DOHH2 (cell line): ENCODE data around the gene TMPRSS2.

Source experiments
- H3F3A ChIP-seq: fragments of 200-600 bp; sonication (generic), shearing (Covaris generic); 2 replicates; pipeline ENCODE4 v1.6.0; 2016; ENCODE audit warnings: antibody characterized with exemption, mild to moderate bottlenecking; ENCODE audit not compliant: control insufficient read depth, insufficient read depth
- H3K27ac ChIP-seq: fragments of 200-600 bp; sonication (generic); 2 replicates; pipeline ENCODE4 v1.5.1; 2014; ENCODE audit warnings: low read depth, mild to moderate bottlenecking, low read length, moderate library complexity
- H3K27me3 ChIP-seq: fragments of 200-600 bp; sonication (generic); 2 replicates; pipeline ENCODE4 v1.6.1; 2014; ENCODE audit warnings: mild to moderate bottlenecking, low read length, mixed read lengths; ENCODE audit not compliant: control insufficient read depth
- H3K36me3 ChIP-seq: fragments of 200-600 bp; sonication (generic); 2 replicates; pipeline ENCODE4 v1.6.1; 2014; ENCODE audit warnings: mild to moderate bottlenecking, low read length, moderate library complexity, mixed read lengths; ENCODE audit not compliant: control insufficient read depth
- H3K4me1 ChIP-seq: fragments of 200-600 bp; sonication (generic); 2 replicates; pipeline ENCODE4 v1.6.1; 2014; ENCODE audit warnings: mild to moderate bottlenecking, low read length, mixed read lengths; ENCODE audit not compliant: control insufficient read depth
- H3K4me2 ChIP-seq: fragments of 200-600 bp; sonication (generic); 2 replicates; pipeline ENCODE4 v1.6.0; 2014; ENCODE audit warnings: mild to moderate bottlenecking, low read length, moderate library complexity
- H3K4me3 ChIP-seq: fragments of 200-600 bp; sonication (generic); 2 replicates; pipeline ENCODE4 v1.5.1; 2014; ENCODE audit warnings: mild to moderate bottlenecking, low read length, mixed read lengths
- H3K79me2 ChIP-seq: fragments of 200-600 bp; sonication (generic); 2 replicates; pipeline ENCODE4 v1.6.1; 2014; ENCODE audit warnings: mild to moderate bottlenecking, low read length, mixed read lengths; ENCODE audit not compliant: control insufficient read depth
- H3K9me2 ChIP-seq: fragments of 200-600 bp; sonication (generic); replicated peaks from 2 replicates; pipeline ENCODE4 v1.6.1; 2014; ENCODE audit warnings: mild to moderate bottlenecking, low read length, mixed read lengths; ENCODE audit not compliant: control insufficient read depth
- H3K9me3 ChIP-seq: fragments of 200-600 bp; sonication (generic); 2 replicates; pipeline ENCODE4 v1.6.1; 2014; ENCODE audit warnings: antibody characterized with exemption, low read length, mixed read lengths; ENCODE audit not compliant: control insufficient read depth, insufficient read depth
- H4K20me1 ChIP-seq: fragments of 200-600 bp; sonication (generic); 2 replicates; pipeline ENCODE4 v1.6.0; 2014; ENCODE audit warnings: low read depth, mild to moderate bottlenecking, antibody characterized with exemption, low read length, moderate library complexity; ENCODE audit not compliant: control insufficient read depth, insufficient read depth
- EZH2phosphoT487 ChIP-seq: fragments of 200-600 bp; sonication (generic); IDR thresholded peaks from 2 replicates; pipeline ENCODE4 v1.6.1; 2017; ENCODE audit warnings: borderline replicate concordance, mild to moderate bottlenecking, antibody characterized with exemption, low read length, moderate library complexity, mixed read lengths
- TF ChIP-seq, protein P1 (sequence below): fragments of 200-600 bp; sonication (generic); IDR thresholded peaks from one replicate; pipeline ENCODE4 v1.5.1; 2014; ENCODE audit warnings: antibody characterized with exemption, mild to moderate bottlenecking, low read depth, low read length; ENCODE audit not compliant: poor library complexity, severe bottlenecking

TMPRSS2 gene

DNA sequence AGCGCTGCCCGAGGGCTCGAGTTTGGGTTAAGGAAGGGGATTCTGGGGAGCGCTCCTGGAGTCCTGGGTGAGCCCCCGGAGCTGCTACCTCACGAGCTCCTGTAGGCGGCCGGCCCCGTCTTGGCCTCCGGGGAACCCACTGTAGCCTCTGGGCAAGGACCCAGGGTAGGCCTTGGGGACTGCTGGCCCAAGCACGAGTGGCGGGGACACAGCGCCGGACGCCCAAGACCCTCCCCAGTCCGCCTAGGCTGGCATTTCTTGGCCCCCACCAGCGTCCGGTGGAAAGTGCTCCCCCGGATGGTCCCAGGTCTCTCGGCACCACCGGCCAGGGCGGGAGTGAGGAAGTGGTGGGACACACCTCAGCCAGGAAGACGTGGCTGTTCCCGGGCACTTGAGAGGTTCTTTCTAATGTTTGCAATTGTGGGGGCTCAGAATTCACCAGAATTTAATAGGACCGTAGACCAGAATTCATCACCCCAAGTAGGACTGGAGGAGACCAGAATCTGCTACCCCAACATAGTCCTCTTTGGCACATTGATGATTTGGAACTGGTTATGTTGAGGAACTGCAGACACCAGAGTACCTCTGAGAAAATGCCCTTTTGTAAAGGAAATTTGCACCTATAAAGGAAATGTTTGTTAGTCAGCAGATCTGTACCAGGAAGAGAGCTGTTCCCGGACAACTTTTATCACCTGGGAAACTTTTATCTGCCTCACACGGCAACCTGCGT lies 622 bp upstream of the TMPRSS2 start:
- Histone ChIP-seq H3K4me3 (no peak overlapping the region), H3K4me1 (no peaks in the 10 kb centered on the region), H3K9me3 (no peaks in the 10 kb centered on the region), H3K36me3 (no peaks in the 10 kb centered on the region), H3K27ac (no peak overlapping the region), H3K79me2 (no peaks in the 10 kb centered on the region), H3K27me3 (peaks cover 3% of the 10 kb centered on the region; the same call in 1 of the 2 replicates), H4K20me1 (no peaks in the 10 kb centered on the region), H3K4me2 (no peak overlapping the region), H3F3A (no peaks in the 10 kb centered on the region), H3K9me2 (no peaks in the 10 kb centered on the region)
- TF ChIP-seq EZH2phosphoT487 = no peak
- TF ChIP-seq, protein P1, sequence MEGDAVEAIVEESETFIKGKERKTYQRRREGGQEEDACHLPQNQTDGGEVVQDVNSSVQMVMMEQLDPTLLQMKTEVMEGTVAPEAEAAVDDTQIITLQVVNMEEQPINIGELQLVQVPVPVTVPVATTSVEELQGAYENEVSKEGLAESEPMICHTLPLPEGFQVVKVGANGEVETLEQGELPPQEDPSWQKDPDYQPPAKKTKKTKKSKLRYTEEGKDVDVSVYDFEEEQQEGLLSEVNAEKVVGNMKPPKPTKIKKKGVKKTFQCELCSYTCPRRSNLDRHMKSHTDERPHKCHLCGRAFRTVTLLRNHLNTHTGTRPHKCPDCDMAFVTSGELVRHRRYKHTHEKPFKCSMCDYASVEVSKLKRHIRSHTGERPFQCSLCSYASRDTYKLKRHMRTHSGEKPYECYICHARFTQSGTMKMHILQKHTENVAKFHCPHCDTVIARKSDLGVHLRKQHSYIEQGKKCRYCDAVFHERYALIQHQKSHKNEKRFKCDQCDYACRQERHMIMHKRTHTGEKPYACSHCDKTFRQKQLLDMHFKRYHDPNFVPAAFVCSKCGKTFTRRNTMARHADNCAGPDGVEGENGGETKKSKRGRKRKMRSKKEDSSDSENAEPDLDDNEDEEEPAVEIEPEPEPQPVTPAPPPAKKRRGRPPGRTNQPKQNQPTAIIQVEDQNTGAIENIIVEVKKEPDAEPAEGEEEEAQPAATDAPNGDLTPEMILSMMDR = no peak

DNA sequence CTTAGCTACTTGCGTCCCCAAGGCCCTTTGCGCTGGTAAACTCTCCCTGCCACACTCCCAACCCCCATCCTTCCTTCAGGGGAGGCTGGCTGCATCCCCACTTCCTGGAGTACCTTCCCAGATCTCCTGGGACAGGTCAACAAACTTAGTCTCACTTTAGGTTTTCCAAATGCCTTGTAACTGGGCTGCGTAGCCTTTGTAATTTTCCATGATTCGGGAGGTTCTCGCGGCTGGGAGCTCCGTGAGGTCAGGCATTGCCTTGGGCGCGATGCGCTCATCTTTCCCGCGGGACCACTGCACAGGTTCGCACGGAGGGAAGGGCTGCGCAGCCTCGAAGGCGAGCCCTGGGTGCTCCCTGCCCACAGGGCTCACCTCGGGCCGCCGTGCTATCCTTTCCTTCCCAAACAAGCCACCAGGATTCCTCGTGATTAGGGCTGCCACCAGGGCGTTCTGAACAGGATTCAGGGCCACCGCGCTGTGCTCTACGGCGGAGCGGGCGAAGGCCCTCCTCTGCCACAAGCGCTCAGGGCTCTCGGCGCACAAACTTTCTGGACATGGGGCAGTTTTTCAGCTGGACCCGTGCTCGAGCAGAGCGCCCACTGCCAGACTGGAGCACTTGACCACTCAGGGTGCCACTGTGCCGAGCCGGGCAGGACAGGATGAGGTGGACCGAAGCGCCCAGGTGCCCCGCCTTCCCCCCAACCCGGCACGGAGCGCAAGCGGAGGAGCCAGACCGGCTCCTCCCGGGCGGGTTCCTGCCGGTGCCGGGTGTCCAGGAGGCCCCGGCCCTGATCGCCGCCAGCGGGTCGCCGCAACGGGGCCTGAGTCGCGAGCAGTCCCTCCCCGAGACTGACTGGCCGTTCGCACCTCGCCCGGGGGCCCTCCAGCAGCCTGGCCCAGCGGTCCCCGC lies 1.1 kb downstream of the TMPRSS2 start:
- H3K27me3 ChIP-seq = peaks cover 3% of the 10 kb centered on the region; the same call in 1 of the 2 replicates
- TF ChIP-seq, protein P1 = no peak
- no peak overlapping the region for H3K4me2 ChIP-seq
- H3F3A ChIP-seq = no peaks in the 10 kb centered on the region
- H3K9me3 ChIP-seq = no peaks in the 10 kb centered on the region
- H3K9me2 ChIP-seq = no peaks in the 10 kb centered on the region
- no peak overlapping the region for H3K27ac ChIP-seq
- no peaks in the 10 kb centered on the region for H3K4me1 ChIP-seq
- H3K4me3 ChIP-seq = no peak overlapping the region
- H3K79me2 ChIP-seq = no peaks in the 10 kb centered on the region
- H3K36me3 ChIP-seq = no peaks in the 10 kb centered on the region
- H4K20me1 ChIP-seq = no peaks in the 10 kb centered on the region

DNA sequence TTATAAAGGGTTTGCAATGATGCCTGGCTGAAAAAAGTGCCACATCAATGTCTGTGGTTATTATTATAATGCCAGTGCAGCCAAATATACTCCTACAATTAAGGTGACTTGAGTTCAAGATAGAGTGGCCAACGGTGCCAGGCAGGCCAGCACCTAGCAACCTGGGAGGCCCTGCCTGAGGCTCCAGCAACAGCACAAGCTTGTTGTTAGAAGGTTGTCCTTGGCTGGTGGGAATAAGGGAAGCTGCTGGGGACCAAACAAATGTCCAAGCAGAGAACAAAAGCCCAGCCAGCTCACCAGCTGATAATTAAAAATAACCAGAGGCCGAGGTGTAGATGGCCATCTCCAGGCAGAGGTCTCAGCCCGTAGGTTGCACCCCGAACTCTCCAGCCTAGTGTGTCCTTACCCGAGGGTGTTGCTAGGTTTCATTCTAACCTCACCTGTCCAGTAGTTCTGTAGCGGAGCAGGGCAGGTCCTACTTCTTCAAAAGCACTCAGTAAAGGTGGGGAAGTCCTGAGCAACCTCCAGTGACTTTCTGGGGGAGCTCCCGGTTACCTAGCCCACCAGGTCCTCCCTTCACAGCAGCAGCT lies 1.9 kb downstream of the TMPRSS2 start:
- H3K27me3 ChIP-seq = peaks cover 3% of the 10 kb centered on the region; the same call in 1 of the 2 replicates
- no peaks in the 10 kb centered on the region for H3K79me2 ChIP-seq
- H3K4me1 ChIP-seq = no peaks in the 10 kb centered on the region
- no peaks in the 10 kb centered on the region for H3F3A ChIP-seq
- H3K9me2 ChIP-seq = no peaks in the 10 kb centered on the region
- no peak for TF ChIP-seq EZH2phosphoT487
- TF ChIP-seq, protein P1 = no peak
- H3K9me3 ChIP-seq = no peaks in the 10 kb centered on the region
- no peak overlapping the region for H3K4me2 ChIP-seq
- no peak overlapping the region for H3K27ac ChIP-seq
- no peak overlapping the region for H3K4me3 ChIP-seq
- H4K20me1 ChIP-seq = no peaks in the 10 kb centered on the region
- H3K36me3 ChIP-seq = no peaks in the 10 kb centered on the region
